ENCODE results near the gene PES1.

- TF ChIP-seq, protein P1, sequence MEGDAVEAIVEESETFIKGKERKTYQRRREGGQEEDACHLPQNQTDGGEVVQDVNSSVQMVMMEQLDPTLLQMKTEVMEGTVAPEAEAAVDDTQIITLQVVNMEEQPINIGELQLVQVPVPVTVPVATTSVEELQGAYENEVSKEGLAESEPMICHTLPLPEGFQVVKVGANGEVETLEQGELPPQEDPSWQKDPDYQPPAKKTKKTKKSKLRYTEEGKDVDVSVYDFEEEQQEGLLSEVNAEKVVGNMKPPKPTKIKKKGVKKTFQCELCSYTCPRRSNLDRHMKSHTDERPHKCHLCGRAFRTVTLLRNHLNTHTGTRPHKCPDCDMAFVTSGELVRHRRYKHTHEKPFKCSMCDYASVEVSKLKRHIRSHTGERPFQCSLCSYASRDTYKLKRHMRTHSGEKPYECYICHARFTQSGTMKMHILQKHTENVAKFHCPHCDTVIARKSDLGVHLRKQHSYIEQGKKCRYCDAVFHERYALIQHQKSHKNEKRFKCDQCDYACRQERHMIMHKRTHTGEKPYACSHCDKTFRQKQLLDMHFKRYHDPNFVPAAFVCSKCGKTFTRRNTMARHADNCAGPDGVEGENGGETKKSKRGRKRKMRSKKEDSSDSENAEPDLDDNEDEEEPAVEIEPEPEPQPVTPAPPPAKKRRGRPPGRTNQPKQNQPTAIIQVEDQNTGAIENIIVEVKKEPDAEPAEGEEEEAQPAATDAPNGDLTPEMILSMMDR (IDR thresholded peaks at IDR 0.05) = no peak
- TF ChIP-seq POLR2A (IDR thresholded peaks at IDR 0.05) = no peak
Measured at GRCh38 chr22:30580896-30581295, 10.8 kb downstream of the PES1 start.

Data from testis (tissue), 2 donors.